SK-N-SH treated with all-trans-retinoic acid at 6 μM for 48 hours (cell line): Measurements from ENCODE around the gene FXYD6.

Experiments
- ATAC-seq: fragments of 200-7000 bp; cut with Tn5 transposase; 3 replicates; pipeline ENCODE4 v1.9.1; 2020; ENCODE audit warnings: mild to moderate bottlenecking, moderate library complexity
- ARNTL ChIP-seq: fragments of 450-650 bp; formaldehyde crosslinking; IDR thresholded peaks from 2 replicates; pipeline ENCODE4 v1.5.0; 2020; ENCODE audit warnings: low read depth, mild to moderate bottlenecking, moderate library complexity, borderline replicate concordance
- ESRRG ChIP-seq: fragments of 250-450 bp; sonication (Bioruptor Pico); IDR thresholded peaks from 2 replicates; pipeline ENCODE4 v1.6.1; 2021; ENCODE audit warnings: mild to moderate bottlenecking
- ISL1 ChIP-seq: fragments of 250-450 bp; sonication (Bioruptor Pico); IDR thresholded peaks from 2 replicates; pipeline ENCODE4 v2.1.2; 2022; ENCODE audit warnings: mild to moderate bottlenecking, moderate library complexity
- OSR1 ChIP-seq: fragments of 250-450 bp; sonication (Bioruptor Pico); IDR thresholded peaks from 2 replicates; pipeline ENCODE4 v1.8.0; 2022; ENCODE audit warnings: moderate library complexity, mild to moderate bottlenecking, inconsistent platforms
- PATZ1 ChIP-seq: fragments of 250-450 bp; sonication (Bioruptor Pico); IDR thresholded peaks from 2 replicates; pipeline ENCODE4 v1.8.0; 2020; ENCODE audit warnings: mild to moderate bottlenecking, moderate library complexity, borderline replicate concordance
- POU6F1 ChIP-seq: fragments of 250-450 bp; sonication (Bioruptor Pico); IDR thresholded peaks from 2 replicates; pipeline ENCODE4 v1.8.0; 2021; ENCODE audit warnings: low read depth, mild to moderate bottlenecking, moderate library complexity, borderline replicate concordance
- PPARA ChIP-seq: fragments of 250-450 bp; sonication (Bioruptor Pico); IDR thresholded peaks from 2 replicates; pipeline ENCODE4 v1.5.0; 2020; ENCODE audit warnings: mild to moderate bottlenecking, borderline replicate concordance
- RARB ChIP-seq: fragments of 250-450 bp; sonication (Bioruptor Pico); IDR thresholded peaks from 2 replicates; pipeline ENCODE4 v1.8.0; 2021; ENCODE audit warnings: mild to moderate bottlenecking, moderate library complexity
- SNAI2 ChIP-seq: fragments of 250-450 bp; sonication (Bioruptor Pico); IDR thresholded peaks from 2 replicates; pipeline ENCODE4 v1.5.0; 2020; ENCODE audit warnings: mild to moderate bottlenecking, moderate library complexity
- TCF4 ChIP-seq: fragments of 250-450 bp; sonication (Bioruptor Pico); IDR thresholded peaks from 2 replicates; pipeline ENCODE4 v1.8.0; 2021; ENCODE audit warnings: mild to moderate bottlenecking, moderate library complexity, borderline replicate concordance
- TSHZ2 ChIP-seq: fragments of 250-450 bp; sonication (Bioruptor Pico); IDR thresholded peaks from 2 replicates; pipeline ENCODE4 v1.5.0; 2020; ENCODE audit warnings: mild to moderate bottlenecking, moderate library complexity
- ZC3H10 ChIP-seq: fragments of 250-450 bp; sonication (Bioruptor Pico); IDR thresholded peaks from 2 replicates; pipeline ENCODE4 v1.5.1; 2021; ENCODE audit warnings: mild to moderate bottlenecking, moderate library complexity
- ZFP3 ChIP-seq: fragments of 250-450 bp; sonication (Bioruptor Pico); IDR thresholded peaks from 2 replicates; pipeline ENCODE4 v1.5.0; 2020; ENCODE audit warnings: mild to moderate bottlenecking, moderate library complexity
- ZFP30 ChIP-seq: fragments of 450-650 bp; formaldehyde crosslinking; IDR thresholded peaks from 2 replicates; pipeline ENCODE4 v1.5.0; 2022; ENCODE audit warnings: mild to moderate bottlenecking, moderate library complexity
- ZNF8 ChIP-seq: fragments of 450-650 bp; formaldehyde crosslinking; IDR thresholded peaks from 2 replicates; pipeline ENCODE4 v1.5.0; 2020; ENCODE audit warnings: mild to moderate bottlenecking, moderate library complexity
- TF ChIP-seq, protein P1 (sequence below): fragments of 250-450 bp; sonication (Bioruptor Pico); IDR thresholded peaks from 2 replicates; pipeline ENCODE4 v1.5.1; 2020; ENCODE audit warnings: low read depth, mild to moderate bottlenecking, moderate library complexity
- TF ChIP-seq, protein P2 (sequence below): fragments of 250-450 bp; sonication (Bioruptor Pico); IDR thresholded peaks from 2 replicates; pipeline ENCODE4 v1.5.1; 2021; ENCODE audit warnings: mild to moderate bottlenecking, moderate library complexity

FXYD6 gene

GRCh38 chr11:117855912-117856651 lies 20.4 kb downstream of the FXYD6 start:
- no peak for TF ChIP-seq TSHZ2 (CRISPR knock-in tag)
- TF ChIP-seq RARB (CRISPR knock-in tag): no peak
- no peak for TF ChIP-seq ISL1 (CRISPR knock-in tag)
- no peak for TF ChIP-seq OSR1 (CRISPR knock-in tag)
- no peak for TF ChIP-seq ZFP30 (CRISPR knock-in tag)
- TF ChIP-seq ARNTL (CRISPR knock-in tag): no peak
- no peak for TF ChIP-seq ZFP3 (CRISPR knock-in tag)
- TF ChIP-seq SNAI2: no peak
- TF ChIP-seq, all 23 proteins: peak for 0
- ATAC-seq: no peak

DNA sequence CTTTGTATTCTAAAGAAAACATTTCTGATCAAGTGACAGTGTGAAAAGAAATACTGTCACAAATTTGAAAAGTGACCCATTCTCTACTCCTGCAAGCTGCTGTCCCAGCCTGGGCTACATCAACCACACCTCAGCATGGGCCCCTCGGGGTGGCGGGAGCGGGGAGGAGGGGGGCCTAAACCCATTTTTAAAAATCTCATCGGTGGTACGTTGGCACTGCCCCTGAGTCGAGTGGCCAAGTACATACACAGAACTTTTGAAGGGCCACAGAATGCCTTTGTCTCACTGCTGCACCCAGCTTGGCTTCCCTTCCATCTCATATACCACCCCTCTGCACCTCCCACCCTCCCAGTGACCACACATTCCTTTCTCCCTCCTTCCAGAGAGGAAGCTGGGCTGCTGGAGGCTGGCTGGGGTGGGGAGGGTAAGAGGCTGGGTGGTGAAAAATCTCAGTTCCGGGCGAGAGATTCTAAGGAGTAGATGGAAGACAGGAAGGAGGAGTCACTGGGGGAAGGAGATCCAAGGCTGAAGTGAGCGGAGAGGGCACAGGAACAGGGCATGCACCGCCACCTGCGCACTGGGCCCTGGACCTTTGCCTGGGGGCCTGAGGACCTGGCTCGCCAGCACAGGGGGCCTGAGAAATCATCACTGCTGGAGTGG lies 21.1 kb downstream of the FXYD6 start:
- TF ChIP-seq ESRRG (no peak), TCF4 (CRISPR knock-in tag) (no peak), PATZ1 (no peak), ZNF8 (CRISPR knock-in tag) (no peak), POU6F1 (no peak), ZC3H10 (no peak), SNAI2 (no peak), ARNTL (CRISPR knock-in tag) (no peak), ISL1 (CRISPR knock-in tag) (no peak), PPARA (CRISPR knock-in tag) (no peak)
- TF ChIP-seq, protein P1, sequence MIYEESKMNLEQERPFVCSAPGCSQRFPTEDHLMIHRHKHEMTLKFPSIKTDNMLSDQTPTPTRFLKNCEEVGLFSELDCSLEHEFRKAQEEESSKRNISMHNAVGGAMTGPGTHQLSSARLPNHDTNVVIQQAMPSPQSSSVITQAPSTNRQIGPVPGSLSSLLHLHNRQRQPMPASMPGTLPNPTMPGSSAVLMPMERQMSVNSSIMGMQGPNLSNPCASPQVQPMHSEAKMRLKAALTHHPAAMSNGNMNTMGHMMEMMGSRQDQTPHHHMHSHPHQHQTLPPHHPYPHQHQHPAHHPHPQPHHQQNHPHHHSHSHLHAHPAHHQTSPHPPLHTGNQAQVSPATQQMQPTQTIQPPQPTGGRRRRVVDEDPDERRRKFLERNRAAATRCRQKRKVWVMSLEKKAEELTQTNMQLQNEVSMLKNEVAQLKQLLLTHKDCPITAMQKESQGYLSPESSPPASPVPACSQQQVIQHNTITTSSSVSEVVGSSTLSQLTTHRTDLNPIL (CRISPR knock-in tag): no peak
- no peak for ATAC-seq

- ATAC-seq: no peak
- TF ChIP-seq, protein P2, sequence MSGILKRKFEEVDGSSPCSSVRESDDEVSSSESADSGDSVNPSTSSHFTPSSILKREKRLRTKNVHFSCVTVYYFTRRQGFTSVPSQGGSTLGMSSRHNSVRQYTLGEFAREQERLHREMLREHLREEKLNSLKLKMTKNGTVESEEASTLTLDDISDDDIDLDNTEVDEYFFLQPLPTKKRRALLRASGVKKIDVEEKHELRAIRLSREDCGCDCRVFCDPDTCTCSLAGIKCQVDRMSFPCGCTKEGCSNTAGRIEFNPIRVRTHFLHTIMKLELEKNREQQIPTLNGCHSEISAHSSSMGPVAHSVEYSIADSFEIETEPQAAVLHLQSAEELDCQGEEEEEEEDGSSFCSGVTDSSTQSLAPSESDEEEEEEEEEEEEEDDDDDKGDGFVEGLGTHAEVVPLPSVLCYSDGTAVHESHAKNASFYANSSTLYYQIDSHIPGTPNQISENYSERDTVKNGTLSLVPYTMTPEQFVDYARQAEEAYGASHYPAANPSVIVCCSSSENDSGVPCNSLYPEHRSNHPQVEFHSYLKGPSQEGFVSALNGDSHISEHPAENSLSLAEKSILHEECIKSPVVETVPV (CRISPR knock-in tag): no peak
- TF ChIP-seq ARNTL (CRISPR knock-in tag): no peak
- TF ChIP-seq POU6F1: no peak
- no peak for TF ChIP-seq RARB (CRISPR knock-in tag)
- TF ChIP-seq OSR1 (CRISPR knock-in tag): no peak
- TF ChIP-seq ZFP3 (CRISPR knock-in tag): no peak
- no peak for TF ChIP-seq PPARA (CRISPR knock-in tag)
- no peak for TF ChIP-seq SNAI2
- TF ChIP-seq ESRRG: no peak
- TF ChIP-seq, protein P1 (CRISPR knock-in tag): no peak
Observed at GRCh38 chr11:117852309-117852708, 24.1 kb downstream of the FXYD6 start.
